ENCODE results near the gene MROH2A.

Gene MROH2A

DNA sequence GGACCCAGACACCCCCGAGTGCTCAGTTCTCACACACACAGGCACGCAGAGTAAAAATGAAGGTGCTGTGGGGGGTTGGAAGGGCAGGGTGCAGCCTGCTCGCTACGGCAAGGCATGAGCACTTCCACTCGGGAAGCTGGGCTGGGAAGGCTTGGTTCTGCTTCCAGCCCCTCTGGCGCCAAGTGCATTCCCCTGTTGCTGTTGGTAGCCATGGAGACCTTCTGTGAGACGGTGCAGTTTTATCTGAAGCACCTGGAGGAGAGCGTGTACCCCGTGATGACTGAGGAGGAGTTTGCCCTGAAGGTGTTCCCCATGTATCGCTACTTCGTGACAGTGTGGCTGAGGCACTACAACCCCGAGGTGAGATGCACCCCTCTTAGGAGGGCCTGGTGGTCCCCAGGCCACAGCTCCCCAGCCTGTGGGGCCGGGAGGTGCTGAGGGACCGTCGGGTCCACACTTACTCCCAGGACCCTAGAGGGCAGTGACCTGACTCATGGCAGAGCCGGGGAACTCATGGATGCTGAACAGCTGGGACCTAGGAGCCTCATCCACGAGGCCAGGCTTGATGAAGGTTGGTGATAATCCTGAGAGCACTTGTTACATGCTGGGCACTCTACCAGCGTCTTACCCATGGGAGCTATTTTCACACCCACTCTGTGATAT lies 15.5 kb downstream of the MROH2A start:
- CTCF ChIA-PET, result no interaction called here
- H3K27ac ChIP-seq, result no peak overlapping the region
- DNase-seq (ENCODE audit: low spot score), result no peak
- POLR2A ChIA-PET (ENCODE audit: low non-redundant PET), result no interaction called here
- TF ChIP-seq, protein P1, sequence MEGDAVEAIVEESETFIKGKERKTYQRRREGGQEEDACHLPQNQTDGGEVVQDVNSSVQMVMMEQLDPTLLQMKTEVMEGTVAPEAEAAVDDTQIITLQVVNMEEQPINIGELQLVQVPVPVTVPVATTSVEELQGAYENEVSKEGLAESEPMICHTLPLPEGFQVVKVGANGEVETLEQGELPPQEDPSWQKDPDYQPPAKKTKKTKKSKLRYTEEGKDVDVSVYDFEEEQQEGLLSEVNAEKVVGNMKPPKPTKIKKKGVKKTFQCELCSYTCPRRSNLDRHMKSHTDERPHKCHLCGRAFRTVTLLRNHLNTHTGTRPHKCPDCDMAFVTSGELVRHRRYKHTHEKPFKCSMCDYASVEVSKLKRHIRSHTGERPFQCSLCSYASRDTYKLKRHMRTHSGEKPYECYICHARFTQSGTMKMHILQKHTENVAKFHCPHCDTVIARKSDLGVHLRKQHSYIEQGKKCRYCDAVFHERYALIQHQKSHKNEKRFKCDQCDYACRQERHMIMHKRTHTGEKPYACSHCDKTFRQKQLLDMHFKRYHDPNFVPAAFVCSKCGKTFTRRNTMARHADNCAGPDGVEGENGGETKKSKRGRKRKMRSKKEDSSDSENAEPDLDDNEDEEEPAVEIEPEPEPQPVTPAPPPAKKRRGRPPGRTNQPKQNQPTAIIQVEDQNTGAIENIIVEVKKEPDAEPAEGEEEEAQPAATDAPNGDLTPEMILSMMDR (conservative IDR thresholded peaks at IDR 0.05; ENCODE audit: low read depth), result no peak

DNA sequence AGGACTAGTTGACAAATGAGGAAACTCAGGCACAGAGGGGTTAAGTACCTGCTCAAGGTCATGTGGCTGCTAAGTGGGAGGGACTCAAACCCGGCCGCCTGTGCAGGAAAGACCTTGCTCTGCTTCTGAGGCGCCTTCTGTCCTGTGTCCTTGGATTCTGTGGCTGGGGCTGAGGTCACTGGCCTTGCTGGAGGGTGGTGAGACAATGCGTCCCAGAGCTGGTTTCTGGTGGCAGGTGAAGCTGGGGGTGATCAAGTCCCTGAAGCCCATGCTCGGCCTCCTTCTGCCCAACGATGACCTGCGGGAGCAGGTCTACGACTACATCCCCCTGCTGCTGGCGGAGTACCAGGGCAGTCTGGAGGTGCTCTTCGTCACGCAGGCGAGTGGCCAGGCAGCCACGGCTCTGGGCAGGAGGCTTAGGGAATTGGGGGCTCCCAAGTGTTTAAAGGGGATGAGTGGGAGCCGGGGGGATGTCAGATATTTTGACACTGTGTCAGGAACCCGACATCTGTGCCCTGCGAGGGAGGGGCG lies 16.1 kb downstream of the MROH2A start:
- no peak overlapping the region for H3K27ac ChIP-seq
- POLR2A ChIA-PET (ENCODE audit: low non-redundant PET), result no interaction called here
- TF ChIP-seq, protein P1 (conservative IDR thresholded peaks at IDR 0.05; ENCODE audit: low read depth), result no peak
- DNase-seq (ENCODE audit: low spot score), result no peak
- CTCF ChIA-PET, result no interaction called here

DNA sequence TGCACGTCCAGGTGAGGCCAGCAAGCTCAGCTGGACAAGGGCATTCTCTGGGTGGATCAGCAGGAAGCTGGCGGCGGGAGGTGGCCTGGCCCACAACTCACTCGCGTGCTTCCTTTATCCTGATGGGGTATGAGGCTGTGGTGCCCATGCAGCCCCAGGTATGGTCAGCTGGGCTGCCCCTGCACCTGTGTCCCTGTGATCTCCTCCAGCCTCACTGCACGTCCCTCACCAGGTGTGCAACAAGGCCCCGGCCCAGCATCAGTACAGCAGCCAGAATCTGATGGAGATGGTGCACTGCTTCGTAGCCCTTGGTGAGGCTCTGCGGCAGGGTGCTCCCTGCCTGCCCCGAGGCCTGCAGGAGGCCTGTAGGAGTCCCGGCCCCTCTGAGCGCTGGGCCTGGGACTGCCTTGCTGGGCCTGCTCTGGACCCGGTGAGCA lies 17.6 kb downstream of the MROH2A start:
- DNase-seq (ENCODE audit: low spot score), result no peak
- ChIA-PET POLR2A (ENCODE audit: low non-redundant PET) (no interaction called here), CTCF (no interaction called here)
- no peak overlapping the region for H3K27ac ChIP-seq
- TF ChIP-seq, protein P1 (conservative IDR thresholded peaks at IDR 0.05; ENCODE audit: low read depth), result no peak

DNA sequence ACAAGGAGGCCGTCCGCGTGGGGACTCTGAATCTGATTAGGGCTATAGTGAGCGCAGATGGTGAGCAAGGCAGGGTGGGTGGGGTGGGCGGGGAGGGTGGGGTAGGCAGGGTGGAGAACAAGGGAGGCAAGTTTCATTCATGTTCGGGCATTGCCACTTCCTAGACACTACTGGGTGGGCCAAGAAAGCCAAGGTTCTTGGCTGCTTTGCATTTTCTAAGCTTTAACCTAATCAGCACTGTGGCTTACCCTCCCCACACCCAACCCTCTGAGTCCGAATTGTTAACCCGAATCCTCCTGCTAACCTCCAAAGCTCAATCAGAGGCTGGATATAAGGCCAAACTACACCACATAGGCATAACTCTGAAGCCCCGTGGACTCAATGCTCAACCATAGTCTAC lies 18.1 kb downstream of the MROH2A start:
- no peak for DNase-seq (ENCODE audit: low spot score)
- ChIA-PET CTCF (no interaction called here), POLR2A (ENCODE audit: low non-redundant PET) (no interaction called here)
- TF ChIP-seq, protein P1 (conservative IDR thresholded peaks at IDR 0.05; ENCODE audit: low read depth), result no peak
- no peak overlapping the region for H3K27ac ChIP-seq

DNA sequence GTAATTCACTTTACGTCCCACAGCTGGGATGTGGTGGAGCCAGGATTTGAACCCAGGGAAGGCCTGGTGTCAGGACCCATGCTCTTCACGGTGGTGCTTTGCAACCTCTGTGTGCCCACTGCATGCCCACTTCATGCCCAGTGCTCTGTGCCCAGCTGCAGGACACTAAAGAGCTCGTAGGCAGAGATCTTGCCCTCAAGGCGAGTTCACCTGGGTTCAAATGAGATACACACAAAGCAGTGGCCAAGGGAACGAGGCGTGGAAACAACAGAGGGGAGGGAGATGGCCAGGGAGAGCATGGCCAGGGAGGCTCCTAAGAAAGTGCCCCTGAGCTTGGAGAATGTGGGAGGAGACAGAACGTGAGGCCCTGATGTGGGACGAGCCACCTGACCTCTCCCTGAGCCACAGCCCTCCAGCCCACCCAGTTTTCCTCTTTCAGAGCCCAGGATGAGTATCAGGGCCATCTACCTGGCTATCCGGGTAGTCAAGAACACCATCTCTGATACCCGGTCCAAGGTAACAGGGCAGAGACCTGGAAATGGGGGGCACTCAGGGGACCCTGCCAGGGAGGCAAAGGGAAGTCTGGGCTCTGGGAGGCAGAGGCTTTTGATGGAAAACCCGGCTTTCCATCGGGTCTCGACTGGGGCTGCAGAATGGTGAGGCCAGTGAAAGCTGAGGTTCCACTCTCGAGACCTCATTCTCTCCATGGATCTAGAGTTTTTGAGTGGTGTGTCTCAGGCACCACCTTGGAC lies 20.4 kb downstream of the MROH2A start:
- ChIA-PET POLR2A (ENCODE audit: low non-redundant PET) (no interaction called here), CTCF (no interaction called here)
- no peak for DNase-seq (ENCODE audit: low spot score)
- H3K27ac ChIP-seq, result no peak overlapping the region
- TF ChIP-seq, protein P1 (conservative IDR thresholded peaks at IDR 0.05; ENCODE audit: low read depth), result no peak

DNA sequence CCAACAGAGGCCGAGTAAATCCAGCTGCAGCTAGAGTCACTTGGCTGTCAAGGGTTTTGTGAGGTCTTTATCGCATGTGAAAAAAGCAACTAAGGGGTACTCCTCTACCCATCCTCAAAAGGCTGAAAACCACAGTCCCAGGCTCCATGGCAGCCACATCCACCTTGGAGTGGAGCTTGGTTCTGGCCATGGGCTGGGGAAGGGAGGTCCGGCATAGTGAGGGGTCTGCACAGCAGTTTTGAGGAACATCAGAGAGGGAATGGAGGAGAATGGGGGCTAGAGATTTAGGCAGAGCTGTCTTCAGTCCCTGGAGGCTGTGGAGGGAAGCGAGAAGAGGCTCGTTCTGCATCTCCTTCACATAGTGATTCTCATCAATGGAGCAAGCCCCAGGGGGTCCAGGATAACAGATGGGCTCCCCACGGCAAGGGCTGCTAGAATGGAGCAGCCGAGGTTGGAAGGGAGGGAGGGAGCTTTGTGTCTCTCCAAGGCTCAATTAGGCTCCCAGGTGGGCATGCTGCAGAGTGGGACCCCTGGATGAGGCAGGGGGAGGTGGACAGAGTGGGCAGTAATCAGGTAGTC lies 21.0 kb downstream of the MROH2A start:
- TF ChIP-seq, protein P1 (conservative IDR thresholded peaks at IDR 0.05; ENCODE audit: low read depth), result no peak
- ChIA-PET CTCF (interaction anchor here (0.6 kb wide), 1 partner anchor 249 kb away, joined by 3 read pairs; no protein-coding TSS in a partner anchor), POLR2A (ENCODE audit: low non-redundant PET) (no interaction called here)
- no peak overlapping the region for H3K27ac ChIP-seq
- DNase-seq (ENCODE audit: low spot score), result no peak

Data from RWPE1 (cell line).